ENCODE measurements around the gene MIA3. TPM values are rescaled to one million over a fixed set of nuclear protein-coding genes. Genes with fewer than 3 reads are reported as not detected.

The MIA3 gene
- total and polyA plus RNA-seq, 9 of the 15 experiments (the other 6 are each of a cell fraction or from before 2014, with no cell fraction given), result 21.6 to 89.4 (median 40.8) TPM

- 0 out of 2 replicates have a peak, but pooled peaks have one; percentile 51 for TF ChIP-seq THRB (CRISPR knock-in tag; conservative IDR thresholded peaks at IDR 0.05)
- TF ChIP-seq REST (IDR thresholded peaks at IDR 0.05; ENCODE audit: borderline replicate concordance), result no peak
- no peak for TF ChIP-seq REST (CRISPR knock-in tag; IDR thresholded peaks at IDR 0.05; ENCODE audit: low read depth)
- no peak for TF ChIP-seq JUN (IDR thresholded peaks at IDR 0.05; ENCODE audit: borderline replicate concordance, low read depth, low read length)
- TF ChIP-seq JUN (CRISPR knock-in tag; IDR thresholded peaks at IDR 0.05; ENCODE audit: borderline replicate concordance), result 0 out of 2 replicates have a peak, but pooled peaks have one; percentile 12
These were observed 26.7 kb downstream of the MIA3 start (continued) for GRCh38 chr1:222644636-222644980.
